GM12892 (cell line): ENCODE measurements around the gene KLHL35.

Experiments
- DNase-seq: peaks from one replicate; pipeline ENCODE4 v3.0.0; 2011; ENCODE audit not compliant: insufficient read length
- FAIRE-seq: peaks from 2 replicates; lab custom pipeline; 2011; peaks lifted over from hg19 to GRCh38; lab: Jason Lieb, UNC
- POLR2A ChIP-seq: IDR thresholded peaks from 2 replicates; pipeline ENCODE4 v1.6.1; 2011; ENCODE audit warnings: low read depth, low read length, control low read depth
- POLR2AphosphoS5 ChIP-seq: IDR thresholded peaks from 2 replicates; pipeline ENCODE4 v1.6.1; 2011; ENCODE audit warnings: low read depth, low read length, control low read depth
- TAF1 ChIP-seq: IDR thresholded peaks from 2 replicates; pipeline ENCODE4 v1.6.1; 2011; ENCODE audit warnings: low read depth, mild to moderate bottlenecking, control low read depth, low read length, borderline replicate concordance

The KLHL35 gene

DNA sequence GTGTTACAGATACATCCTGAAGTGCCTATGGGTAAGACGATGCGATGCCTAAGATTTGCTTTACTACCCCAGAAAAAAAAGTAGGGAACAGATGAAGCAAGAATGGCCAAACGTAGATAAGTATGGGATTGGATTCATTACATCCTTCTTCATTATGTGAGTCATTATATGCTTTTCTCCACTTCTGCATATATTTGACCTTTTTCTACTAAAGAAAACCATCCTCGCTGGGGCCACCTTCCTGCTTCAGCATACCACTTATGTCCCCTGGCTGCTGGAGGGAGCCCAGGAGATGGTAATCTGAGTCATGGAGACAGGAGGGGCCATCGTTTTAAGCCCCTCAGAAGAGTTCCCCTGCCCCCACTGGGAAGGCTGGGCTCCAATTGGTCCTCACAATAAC is 14.4 kb upstream of the KLHL35 start:
- FAIRE-seq: no peak
- no peak for TF ChIP-seq POLR2AphosphoS5
- TF ChIP-seq POLR2A: no peak
- TF ChIP-seq TAF1: no peak
- DNase-seq: no peak

- TF ChIP-seq TAF1: no peak
- TF ChIP-seq POLR2AphosphoS5: no peak
- TF ChIP-seq POLR2A: no peak
- peak; percentile 95 for FAIRE-seq
- peak; percentile 71 for DNase-seq
Measured at GRCh38 chr11:75445315-75445953, 12.4 kb upstream of the KLHL35 start.

DNA sequence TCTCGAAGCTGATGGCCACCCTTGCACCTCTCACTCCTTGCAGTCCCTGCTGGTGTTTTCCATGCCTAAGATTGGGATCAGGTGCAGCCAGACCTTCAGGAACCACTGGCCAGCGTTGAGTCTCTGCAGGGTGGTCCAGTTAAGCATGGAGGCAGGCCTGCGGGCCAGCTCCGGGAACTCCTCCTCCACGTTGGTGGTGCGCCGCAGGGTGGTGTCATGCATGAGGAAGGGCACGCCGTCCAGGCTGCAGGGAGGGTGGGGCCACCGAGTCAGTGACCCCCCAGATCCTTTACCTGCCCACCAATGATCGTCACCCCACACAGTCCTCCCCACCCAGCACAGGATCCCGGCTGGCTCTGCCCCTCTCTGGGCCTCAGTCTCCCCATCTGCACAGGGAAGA is 10.0 kb upstream of the KLHL35 start:
- FAIRE-seq (no peak), DNase-seq (no peak)
- no peak for TF ChIP-seq TAF1
- no peak for TF ChIP-seq POLR2A
- no peak for TF ChIP-seq POLR2AphosphoS5

- TF ChIP-seq POLR2AphosphoS5: no peak
- no peak for TF ChIP-seq TAF1
- FAIRE-seq (no peak), DNase-seq (no peak)
Measured at GRCh38 chr11:75442161-75442885, 9.3 kb upstream of the KLHL35 start.

GRCh38 chr11:75441804-75442132 is 8.8 kb upstream of the KLHL35 start:
- no peak for DNase-seq
- no peak for TF ChIP-seq TAF1
- TF ChIP-seq POLR2AphosphoS5: no peak
- TF ChIP-seq POLR2A: no peak
- no peak for FAIRE-seq

- no peak for FAIRE-seq
- no peak for TF ChIP-seq POLR2AphosphoS5
- TF ChIP-seq POLR2A: no peak
- no peak for TF ChIP-seq TAF1
- DNase-seq: no peak
Measured at GRCh38 chr11:75440960-75441803, 8.2 kb upstream of the KLHL35 start.

DNA sequence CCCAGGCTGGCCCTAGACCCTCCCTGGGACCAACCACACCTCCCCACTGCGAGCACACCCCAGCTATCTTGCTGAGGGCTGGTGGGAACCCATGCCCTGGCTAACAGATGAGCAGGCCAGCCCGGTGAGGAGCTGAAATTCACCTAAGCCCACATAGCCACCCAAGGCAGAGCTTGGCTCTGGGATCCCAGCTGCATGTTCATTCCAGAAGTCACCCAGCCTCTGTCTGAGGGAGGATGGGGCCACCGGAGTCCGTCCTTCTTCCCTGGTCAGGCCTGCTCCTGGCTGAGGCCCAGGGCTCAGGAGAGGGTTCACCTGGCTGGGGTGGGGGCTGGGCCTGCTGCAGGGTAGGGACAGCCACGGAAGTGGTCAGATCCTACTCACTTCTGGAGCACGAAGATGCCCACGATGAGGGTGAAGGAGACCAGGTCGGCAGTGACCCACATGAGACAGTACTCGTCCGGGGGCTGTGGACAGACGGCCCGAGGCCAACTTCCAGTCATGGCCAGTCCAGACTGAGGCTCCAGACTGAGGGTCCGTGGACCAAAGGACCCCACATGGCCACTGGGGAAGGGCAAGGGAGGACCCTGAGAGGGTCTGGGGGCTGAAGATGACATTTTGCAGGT is 6.6 kb upstream of the KLHL35 start:
- TF ChIP-seq POLR2A (no peak), TAF1 (no peak), POLR2AphosphoS5 (no peak)
- FAIRE-seq: no peak
- no peak for DNase-seq

DNA sequence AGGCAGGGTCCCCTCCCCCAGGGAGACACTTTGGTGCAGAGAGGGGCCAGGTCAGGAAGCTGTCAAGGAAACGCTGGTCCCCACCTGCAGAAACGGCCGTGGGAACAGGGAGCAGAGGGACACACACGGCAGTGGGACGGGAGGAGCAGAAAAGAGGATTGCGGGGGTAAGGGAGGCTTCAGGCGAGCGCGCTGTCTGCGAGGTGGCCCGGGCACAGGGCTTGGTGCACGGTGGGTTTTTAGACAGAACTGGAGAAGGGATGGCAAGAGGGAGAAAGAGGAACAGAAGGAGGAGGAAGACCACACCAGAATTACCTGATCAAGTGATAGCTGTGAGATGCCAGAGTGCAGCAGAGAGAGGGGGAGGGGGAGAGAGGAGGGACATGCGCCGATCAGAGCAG is 6.0 kb upstream of the KLHL35 start:
- TF ChIP-seq POLR2A: no peak
- TF ChIP-seq POLR2AphosphoS5: no peak
- TF ChIP-seq TAF1: no peak
- FAIRE-seq (no peak), DNase-seq (no peak)

- no peak for TF ChIP-seq POLR2AphosphoS5
- no peak for TF ChIP-seq POLR2A
- TF ChIP-seq TAF1: no peak
- FAIRE-seq: no peak
- DNase-seq: no peak
Measured at GRCh38 chr11:75437966-75438659, 5.1 kb upstream of the KLHL35 start.

DNA sequence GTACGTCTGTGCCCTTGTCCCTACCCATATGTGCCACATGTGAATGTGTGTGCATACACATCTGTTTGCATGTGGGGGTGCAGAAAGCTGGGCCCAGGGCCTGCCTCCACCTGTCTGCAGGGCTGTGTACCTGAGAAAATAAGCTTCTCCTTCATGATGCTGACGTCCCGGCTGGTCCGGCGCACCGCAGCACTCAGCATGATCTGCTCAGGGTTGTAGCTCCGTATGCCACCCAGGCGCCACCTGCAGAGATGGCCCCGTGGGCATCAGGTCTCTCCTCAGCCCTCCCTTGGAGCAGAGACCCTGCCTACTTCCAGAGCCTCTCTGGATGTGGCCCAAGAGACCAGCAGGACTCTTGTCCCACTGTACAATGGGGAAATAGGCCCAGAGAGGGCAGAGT is 3.8 kb upstream of the KLHL35 start:
- FAIRE-seq: no peak
- TF ChIP-seq POLR2A (no peak), TAF1 (no peak), POLR2AphosphoS5 (no peak)
- no peak for DNase-seq

GRCh38 chr11:75435571-75435925 is 2.5 kb upstream of the KLHL35 start:
- no peak for FAIRE-seq
- no peak for DNase-seq
- TF ChIP-seq POLR2A (no peak), TAF1 (no peak), POLR2AphosphoS5 (no peak)
